Activated CD4-positive, alpha-beta T cell treated with anti-CD3 and anti-CD28 coated beads, Interleukin-2, Interleukin-4, amounts not matched to agents 100 ng/mL and 50 ng/mL, durations not matched to agents 16 hours and 8 hours (primary cell): ENCODE data around the gene MGAT4B.
"Not testable (repeated sequence)": the region's sequence is repeated elsewhere in the genome, so short reads cannot be mapped to it uniquely, and the experiment has no call there.

ENCODE experiments used
- DNase-seq: peaks from one replicate; pipeline ENCODE4 v3.0.0-alpha.2; 2020; ENCODE audit warnings: low spot score

Gene MGAT4B

GRCh38 chr5:179795049-179795862 is 11.4 kb downstream of the MGAT4B start:
- DNase-seq: no peak

GRCh38 chr5:179794575-179794974 is 12.1 kb downstream of the MGAT4B start:
- DNase-seq: no peak

- no peak for DNase-seq
Observed at GRCh38 chr5:179794171-179794570, 12.5 kb downstream of the MGAT4B start.

- no peak for DNase-seq
Observed at GRCh38 chr5:179793468-179794139, 13.1 kb downstream of the MGAT4B start, which contains the start of gene LTC4S. TSS of gene LTC4S (plus strand) at chr5:179793986. CDS start at chr5:179794081, 95 bp downstream.

- DNase-seq: no peak
Observed at GRCh38 chr5:179792612-179793467, 13.8 kb downstream of the MGAT4B start.

- DNase-seq: no peak
Observed at GRCh38 chr5:179791881-179792611, 14.6 kb downstream of the MGAT4B start.

GRCh38 chr5:179789278-179789677 is 17.4 kb downstream of the MGAT4B start:
- DNase-seq: not testable (repeated sequence)

GRCh38 chr5:179788193-179788854 is 18.3 kb downstream of the MGAT4B start:
- DNase-seq: no peak

GRCh38 chr5:179786861-179787260 is 19.8 kb downstream of the MGAT4B start:
- DNase-seq: no peak

GRCh38 chr5:179783128-179783527 is 23.5 kb downstream of the MGAT4B start:
- no peak for DNase-seq

- DNase-seq: no peak
Observed at GRCh38 chr5:179781846-179782245, 24.8 kb downstream of the MGAT4B start.

GRCh38 chr5:179780362-179780761 is 26.3 kb downstream of the MGAT4B start:
- no peak for DNase-seq

GRCh38 chr5:179779826-179780225 is 26.8 kb downstream of the MGAT4B start:
- no peak for DNase-seq

GRCh38 chr5:179778591-179778990 is 28.1 kb downstream of the MGAT4B start:
- DNase-seq: no peak

- no peak for DNase-seq
Observed at GRCh38 chr5:179777909-179778308, 28.8 kb downstream of the MGAT4B start.

GRCh38 chr5:179777456-179777855 is 29.2 kb downstream of the MGAT4B start:
- DNase-seq: no peak

GRCh38 chr5:179776411-179776938 is 30.2 kb downstream of the MGAT4B start:
- no peak for DNase-seq

- DNase-seq: no peak
Observed at GRCh38 chr5:179774442-179774841, 32.2 kb downstream of the MGAT4B start.

- DNase-seq: no peak
Observed at GRCh38 chr5:179773686-179774040, 33.0 kb downstream of the MGAT4B start.

GRCh38 chr5:179772351-179772750 is 34.3 kb downstream of the MGAT4B start:
- no peak for DNase-seq

- no peak for DNase-seq
Observed at GRCh38 chr5:179771311-179771895, 35.3 kb downstream of the MGAT4B start.
